NCI-H345 treated with DMSO at 0.1 percent for 48 hours (cell line): ENCODE measurements around the gene DNAH2.

Experiments
- DNase-seq: peaks from one replicate; lab custom pipeline; 2025; ENCODE audit not compliant: unreplicated experiment; lab: John Stamatoyannopoulos, UW

DNAH2 gene

DNA sequence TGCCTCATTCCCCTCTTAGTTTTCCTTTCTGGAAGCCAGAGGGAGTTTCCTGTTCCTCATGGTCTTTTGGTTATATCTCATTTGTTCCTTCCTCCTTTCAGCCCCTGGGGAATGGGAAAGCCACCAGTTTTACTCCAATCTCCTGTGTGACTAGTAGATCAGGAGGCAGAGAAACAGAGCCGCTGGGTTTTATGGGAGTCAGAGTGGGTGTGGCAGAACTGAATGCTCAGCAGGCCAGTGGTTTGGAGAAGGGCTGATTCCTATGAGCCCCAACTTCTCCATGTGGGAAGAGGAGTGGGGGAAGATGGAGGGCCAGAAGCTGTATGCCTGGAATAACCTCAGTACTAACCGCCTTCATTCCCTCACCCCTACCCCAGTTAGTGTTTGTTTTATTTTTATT is 4.1 kb downstream of the DNAH2 start:
- no peak for DNase-seq

DNA sequence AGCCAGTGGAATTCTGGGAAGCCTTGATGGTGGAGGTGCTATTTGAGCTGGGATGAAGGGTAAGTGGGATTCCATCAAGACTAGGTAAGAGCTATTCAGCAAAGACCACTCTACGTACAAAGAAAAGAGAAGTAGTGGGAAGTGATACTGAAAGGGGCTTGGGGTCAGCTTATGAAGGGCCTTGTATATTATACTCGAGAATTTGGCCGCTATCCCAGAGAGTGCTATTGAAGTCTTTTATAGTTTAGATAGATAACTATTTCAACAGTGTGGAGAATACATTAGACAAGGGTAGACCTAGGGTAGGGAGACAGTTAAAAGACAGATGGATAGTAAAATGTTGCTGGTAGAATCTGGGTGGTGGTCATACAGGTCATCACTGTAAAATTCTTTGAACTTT is 10.3 kb downstream of the DNAH2 start:
- DNase-seq: no peak

DNA sequence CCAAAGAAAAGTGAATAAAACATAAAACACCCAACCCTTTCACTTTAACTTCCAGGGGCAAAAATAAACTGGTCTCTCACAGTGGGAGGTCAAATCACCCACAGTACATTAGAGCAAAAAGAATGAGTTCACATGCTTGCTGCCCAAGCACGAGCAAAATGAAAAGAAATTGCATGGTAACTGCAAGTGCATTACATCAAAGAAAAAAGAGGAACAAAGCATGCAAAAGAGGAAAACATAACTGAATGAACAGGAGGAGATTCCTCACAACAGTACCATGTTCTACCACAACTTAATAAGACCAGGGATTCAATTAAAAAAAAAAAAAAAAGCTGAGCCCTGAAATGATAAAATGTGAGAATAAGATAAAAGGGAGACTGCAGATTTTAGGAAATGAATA is 12.3 kb downstream of the DNAH2 start:
- no peak for DNase-seq

DNA sequence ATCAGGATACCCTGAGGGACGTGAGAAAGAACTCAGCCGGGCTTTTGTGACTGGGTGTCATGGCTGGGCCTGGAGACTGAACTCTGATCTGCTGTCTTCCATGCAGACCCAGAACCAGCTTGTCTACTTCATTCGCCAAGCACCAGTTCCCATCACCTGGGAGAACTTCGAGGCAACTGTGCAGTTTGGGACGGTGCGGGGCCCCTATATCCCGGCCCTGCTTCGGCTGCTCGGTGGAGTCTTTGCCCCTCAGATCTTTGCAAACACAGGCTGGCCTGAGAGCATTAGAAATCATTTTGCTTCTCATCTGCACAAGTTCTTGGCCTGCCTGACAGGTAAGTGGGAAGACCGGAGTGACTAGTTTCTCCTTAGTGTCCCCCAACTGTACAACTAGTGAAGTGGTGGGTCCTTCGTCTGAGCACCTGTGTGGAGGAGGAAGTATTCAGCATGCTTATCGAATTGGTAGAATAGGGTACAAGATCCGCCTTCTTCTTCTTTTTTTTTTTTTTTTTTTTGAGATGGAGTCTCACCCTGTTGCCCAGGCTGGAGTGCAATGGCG is 15.5 kb downstream of the DNAH2 start:
- DNase-seq: no peak

DNA sequence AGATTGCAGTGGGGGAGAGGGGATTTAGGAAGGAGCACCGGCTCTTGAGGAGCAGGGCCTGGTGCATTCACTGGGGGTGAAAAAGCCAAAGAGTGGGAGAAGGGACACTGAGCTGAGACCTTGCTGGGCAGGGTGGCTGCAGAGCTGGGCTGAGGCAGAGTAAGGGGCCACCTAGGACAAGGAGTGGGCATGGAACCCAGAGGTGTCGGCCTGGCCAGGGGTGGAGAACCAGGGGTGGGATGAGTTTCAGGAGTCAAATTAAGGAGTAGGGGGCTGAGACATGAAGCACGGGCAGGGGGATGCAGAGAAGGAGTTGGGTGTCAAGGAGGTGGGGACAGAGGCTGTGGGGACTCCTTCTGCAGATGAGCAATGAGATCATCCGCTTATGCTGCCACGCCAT is 20.1 kb downstream of the DNAH2 start:
- no peak for DNase-seq

DNA sequence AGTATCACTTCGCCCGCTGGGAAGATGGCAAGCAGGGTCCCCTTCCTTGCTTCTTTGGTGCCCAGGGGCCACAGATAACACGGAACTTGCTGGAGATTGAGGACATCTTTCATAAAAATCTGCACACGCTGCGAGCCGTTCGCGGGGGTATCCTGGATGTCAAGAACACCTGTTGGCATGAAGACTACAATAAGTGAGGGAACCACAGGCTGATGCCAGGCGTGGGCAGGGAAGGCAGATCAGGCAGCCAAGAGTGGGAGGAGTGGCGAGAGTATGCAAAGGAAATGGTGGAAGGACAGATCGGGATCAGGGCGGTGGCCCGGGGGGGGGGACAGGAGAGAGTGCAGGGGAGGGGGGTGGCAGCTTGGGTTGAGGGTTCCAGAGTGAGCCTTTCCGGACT is 22.2 kb downstream of the DNAH2 start:
- no peak for DNase-seq

DNA sequence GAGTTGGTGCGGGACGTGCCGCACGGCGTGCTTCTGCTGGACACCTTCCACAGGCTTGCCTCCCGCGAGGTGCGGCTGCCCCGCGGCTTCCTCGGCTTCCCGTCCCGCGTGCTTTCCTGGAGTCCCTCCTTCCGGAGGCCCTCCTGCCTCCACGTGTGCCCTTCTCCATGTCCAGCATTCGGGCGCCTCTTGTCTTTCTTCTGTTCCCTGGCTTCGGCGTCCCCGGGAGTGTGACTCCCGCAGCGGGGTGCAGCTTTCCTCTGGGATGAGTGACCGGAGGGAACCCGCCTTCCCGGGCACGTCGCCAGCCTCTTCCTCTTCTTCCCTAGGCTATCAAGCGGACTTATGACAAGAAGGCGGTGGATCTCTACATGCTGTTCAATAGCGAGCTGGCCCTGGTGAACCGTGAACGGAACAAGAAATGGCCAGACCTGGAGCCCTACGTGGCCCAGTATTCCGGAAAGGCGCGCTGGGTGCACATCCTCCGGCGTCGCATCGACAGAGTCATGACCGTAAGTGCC is 23.0 kb downstream of the DNAH2 start:
- peak; percentile 17 for DNase-seq

DNA sequence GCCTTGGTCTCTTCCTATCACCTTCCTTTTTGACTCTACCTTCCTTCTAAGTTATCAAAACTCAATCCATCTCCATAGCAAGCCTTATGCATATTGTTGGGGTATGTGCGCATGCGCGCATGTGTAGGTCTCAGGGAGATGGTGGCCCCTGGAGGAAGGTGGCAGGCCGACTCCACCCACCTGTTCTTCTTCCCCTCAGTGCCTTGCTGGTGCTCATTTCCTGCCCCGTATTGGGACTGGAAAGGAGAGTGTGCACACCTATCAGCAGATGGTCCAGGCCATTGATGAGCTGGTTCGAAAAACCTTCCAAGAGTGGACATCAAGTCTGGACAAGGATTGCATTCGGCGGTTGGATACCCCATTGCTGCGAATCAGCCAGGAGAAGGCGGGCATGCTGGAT is 25.2 kb downstream of the DNAH2 start:
- no peak for DNase-seq

DNA sequence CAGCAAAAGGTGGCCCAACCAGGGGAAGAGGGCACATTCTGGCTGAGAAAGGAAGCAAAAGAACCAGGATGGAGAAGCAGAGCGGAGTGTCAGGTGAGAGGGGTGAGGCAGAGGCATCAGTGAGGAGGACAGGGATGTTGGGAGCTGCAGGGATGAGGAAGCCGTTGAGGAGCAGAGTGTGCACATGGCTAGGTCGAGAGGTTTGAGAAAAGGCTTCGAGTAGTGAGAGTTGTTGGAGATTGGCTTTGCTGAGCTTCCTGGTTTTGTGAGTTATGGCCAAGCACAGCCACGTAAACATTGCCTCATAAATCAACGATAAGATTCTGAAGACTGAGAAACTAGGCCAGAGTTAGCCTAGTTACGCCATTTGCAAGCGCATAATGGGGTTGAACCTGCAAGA is 26.9 kb downstream of the DNAH2 start:
- DNase-seq: no peak

DNA sequence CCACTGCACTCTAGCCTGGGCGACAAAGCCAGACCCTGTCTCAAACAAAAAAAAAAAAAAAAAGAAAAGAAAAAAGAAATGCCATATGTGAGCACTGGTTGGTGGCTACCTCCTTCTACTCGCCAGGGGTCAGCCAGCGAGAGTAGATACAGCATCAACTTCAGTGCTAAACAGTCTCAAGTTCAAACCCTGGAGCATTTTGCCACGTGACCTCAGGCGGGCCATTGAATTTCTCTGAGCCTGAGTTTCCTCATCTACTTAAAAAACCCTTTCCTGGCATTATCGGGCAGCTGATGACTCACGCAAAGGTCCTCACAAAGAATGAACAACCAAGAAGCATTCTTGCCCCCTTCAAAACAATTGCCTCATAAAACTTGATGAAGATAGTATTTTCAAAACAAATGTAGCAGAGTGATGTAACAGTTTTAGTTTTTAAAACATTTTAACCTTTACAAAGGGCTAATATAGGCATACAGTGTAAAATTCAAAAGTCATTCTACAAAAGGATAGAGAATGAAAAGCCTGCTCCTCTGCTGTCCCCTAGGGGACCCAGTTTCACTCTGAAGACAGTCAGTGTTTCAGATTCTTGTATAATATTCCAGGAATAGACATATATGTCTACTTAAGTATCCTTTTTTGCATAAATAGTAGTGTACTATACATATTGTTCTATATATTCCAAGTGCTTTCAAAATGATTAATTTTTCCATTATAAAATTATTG is 28.4 kb downstream of the DNAH2 start:
- no peak for DNase-seq

DNA sequence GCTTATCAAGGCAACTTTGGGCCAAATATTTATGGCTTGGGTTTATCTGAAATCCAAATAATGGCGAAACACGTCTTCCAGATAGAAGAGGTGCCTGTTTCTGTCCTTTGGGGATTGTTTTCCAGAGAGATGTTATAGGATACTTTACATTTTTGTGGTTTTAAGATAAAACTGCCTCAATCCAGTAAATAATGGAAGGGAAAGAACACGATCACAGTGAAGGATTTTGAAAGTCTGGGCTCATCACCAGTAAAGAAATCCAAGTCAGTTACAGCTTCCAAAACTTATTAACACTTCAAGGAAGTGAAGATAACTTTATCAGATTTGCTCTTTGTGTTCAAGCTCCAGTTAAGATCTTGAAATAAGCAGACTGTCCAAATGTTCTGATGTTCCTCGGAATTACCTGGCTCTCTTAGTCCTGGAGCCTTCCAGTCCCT is 30.1 kb downstream of the DNAH2 start:
- no peak for DNase-seq

DNA sequence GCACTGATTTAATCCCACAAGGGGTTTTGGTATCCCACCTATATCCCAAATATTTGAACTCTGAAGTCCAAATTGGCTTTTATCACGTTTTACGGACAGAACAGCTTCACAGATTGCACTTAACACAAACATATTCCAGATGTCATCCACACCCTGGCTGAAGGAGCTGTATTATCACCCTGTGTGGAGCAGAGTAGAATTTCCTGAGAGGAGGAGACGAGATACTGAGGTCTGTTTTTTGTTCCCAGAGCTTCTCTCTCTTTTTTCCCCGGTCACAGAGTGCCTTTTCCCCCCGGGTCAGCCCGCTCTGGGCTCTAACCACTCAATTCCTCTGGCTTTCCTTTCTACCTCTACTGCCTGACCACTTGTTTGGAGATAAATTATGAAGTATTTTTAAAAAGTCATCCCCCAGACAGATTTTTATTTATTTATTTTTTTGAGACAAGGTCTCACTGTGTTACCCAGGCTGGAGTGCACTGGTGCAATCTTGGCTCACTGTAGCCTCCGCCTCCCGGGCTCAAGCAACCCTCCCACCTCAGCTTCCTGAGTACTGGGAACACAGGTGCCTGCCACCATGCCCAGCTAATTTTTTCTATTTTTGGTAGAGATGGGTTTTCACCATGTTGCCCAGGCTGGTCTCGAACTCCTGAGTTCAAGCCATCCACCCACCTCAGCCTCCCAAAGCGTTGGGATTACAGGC is 30.7 kb downstream of the DNAH2 start:
- no peak for DNase-seq

DNA sequence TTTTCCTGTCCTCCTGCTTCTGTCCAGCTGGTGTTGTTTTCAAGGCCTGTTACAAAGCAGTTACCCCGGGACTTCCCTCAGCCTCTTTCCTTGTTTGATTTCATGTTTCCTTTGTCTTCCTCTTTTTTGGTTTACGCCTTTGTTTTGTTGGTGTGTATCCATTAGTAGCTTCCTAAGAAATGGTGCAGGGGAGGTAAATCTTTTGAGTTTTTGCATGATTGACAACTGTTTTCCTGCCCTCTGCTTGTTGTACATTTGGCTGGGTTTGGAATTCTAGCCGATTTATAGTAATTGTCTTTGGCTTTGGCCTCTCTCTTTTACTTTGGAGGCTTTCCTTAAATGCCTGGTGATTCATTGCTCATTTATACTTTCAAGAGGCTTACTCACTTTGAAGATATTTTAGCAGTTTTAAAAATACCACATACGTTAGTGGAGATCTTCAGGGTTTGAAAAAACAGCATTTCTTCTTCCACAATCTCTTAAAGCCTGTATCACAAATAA is 32.8 kb downstream of the DNAH2 start:
- no peak for DNase-seq

DNA sequence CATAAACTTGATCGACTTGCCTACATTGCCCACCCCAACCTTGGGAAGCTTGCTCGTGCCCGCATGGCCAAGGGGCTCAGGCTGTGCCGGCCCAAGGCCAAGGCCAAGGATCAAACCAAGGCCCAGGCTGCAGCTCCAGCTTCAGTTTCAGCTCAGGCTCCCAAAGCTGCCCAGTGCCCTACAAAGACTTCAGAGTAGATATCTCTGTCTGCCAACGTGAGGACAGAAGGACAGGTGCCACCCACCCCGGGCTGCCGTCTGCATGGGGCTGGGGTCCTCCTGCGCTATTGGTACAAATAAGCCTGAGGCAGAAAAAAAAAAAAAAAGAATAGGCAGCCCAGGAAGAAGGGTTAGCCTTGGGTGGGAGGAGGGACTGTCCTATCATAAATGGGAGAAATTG is 37.1 kb downstream of the DNAH2 start:
- no peak for DNase-seq

DNA sequence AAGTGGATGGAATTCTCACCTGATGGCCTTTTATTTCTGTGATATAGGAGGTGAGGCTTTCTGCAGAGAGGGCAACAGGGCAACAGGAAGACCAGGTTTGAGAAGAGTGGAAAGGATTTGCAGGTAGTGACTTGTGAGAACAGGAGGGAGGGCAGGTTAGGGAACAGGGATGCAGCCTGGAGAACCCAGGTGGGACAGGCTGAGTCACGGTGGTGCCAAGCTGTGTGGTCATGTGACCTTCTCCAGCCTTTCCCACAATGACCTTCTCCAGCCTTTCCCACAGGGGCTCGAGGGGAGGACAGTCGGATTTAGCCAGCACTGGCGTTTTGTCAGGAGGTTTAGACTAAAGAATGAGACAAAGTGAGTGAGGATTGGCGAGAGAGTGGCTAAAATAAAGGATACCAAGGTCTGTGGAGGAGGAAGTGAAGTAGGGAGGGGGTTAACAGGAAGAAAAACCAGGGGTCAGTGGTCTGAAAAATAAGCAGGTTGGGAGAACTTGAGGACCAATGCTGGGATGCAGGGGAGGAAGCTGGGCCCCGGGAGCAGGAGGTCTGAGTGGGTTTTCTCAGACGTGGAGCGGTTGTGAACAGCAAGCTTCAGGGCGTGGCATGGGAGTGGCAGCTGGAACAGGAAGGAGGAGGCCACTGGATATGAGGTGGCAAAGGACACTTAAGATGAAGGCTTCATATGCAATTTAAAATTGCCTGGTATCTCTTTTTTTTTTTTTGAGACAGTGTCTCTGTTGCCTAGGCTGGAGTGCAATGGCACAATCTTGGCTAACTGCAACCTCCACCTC is 37.7 kb downstream of the DNAH2 start:
- DNase-seq: no peak

DNA sequence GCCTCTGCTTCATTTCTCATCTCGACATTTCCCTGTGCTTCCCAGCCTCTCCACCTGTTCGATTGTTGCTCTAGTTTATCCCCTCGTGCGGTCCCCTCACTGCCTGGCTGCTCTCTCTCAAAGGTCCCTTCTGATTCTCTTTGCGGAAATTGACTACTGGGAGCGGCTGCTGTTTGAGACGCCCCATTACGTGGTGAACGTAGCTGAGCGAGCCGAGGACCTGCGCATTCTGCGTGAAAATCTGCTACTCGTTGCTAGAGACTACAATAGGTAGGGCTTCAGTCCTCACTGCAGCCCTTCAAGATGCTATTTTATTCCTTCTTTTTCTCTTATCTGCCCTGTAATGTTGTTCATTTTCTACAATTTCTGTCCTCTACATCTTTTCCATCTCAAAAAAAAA is 39.4 kb downstream of the DNAH2 start:
- no peak for DNase-seq

DNA sequence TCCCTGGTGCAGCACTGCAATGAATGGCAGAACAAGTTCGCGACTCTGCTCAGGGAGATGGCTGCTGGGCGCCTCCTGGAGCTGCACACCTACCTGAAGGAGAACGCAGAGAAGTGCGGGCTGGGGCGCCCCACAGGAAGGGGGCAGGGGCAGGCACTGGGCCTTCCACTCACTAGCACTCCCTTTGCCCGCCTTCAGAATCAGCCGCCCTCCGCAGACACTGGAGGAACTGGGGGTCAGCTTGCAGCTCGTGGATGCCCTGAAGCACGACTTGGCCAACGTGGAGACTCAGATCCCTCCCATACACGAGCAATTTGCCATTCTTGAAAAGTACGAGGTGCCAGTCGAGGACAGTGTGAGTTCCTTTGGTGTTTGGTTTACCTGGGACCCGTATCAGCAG is 46.4 kb downstream of the DNAH2 start:
- DNase-seq: no peak

DNA sequence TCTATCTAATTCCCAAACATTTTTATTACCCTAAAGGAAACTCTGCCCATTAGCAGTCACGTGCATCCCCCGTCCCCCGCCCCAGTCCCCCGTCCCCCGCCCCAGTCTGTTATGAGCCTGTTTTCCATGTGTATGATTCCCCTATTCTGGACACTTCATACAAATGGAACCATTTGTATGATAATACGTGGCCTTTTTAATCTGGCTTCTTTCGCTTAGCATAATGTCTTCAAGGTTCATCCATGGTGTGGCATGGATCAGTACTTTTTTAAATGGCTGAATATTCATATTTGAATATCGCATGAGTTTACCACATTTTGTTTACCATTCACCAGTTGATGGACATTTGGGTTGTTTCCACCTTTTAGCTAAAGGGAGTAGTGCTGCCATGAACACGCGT is 49.5 kb downstream of the DNAH2 start:
- DNase-seq: no peak

DNA sequence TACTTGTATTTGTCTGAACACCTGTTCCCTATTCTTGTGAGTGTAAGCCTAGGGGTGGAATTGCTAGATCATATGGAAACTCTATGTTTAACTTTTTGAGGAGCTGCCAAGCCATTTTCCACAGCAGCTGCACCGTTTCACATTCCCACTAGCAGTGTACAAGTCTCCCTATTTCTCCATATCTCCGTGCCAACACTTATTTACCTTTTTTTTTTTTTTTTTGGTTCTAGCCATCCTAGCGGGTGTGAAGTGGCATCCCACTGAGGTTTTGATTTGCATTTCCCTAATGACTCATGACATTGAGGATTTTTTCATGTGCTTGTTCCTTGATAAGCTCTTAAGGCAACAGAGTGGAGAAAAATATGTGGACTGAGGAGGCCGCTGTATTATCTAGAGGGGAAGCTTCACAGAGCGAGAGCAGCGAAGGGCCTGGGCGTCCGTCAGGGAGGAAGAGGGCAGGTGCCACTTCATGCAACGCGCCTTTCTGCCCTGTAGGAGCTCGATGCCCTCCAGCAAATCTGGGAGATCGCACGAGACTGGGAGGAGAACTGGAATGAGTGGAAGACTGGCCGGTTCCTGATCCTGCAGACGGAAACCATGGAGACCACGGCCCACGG is 50.0 kb downstream of the DNAH2 start:
- peak; percentile 43 for DNase-seq

DNA sequence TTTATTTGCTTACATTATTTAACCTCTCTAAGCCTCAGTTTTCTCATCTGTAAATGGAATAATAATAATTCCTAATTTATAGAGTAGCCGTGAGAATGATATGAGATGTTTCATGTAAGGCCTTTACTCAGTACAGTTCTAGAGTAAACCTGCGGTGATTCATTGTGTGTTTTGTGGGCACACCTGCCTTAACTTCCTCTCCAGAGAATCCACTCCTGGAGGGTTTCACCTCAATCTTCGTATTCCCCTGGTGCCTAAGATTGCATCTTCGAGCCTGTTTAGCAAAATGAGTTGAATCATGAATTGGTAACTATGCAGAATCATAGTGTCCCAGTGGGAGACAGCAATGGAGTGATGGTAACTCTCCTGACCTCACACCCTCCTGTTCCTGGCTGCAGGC is 52.3 kb downstream of the DNAH2 start:
- DNase-seq: no peak

DNA sequence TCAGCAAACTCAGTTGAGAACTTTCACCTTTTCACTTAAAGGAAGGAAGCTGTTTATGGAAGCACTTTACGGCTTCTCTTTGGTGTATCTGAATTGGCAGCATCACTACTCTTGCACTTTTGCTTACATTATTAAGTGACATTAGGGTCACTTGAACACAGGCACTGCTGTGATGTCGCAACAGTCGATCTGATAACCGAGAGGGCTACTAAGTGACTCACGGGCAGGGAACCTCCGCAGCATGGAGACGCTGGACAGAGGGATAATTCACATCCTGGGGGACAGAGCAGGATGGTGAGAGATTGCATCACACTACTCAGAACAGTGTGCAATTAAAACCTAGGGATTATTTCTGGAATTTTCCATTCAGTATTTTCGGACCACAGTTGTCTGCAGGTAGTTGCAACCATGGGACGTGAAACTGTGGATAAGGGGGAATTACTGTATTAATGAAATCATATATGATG is 56.5 kb downstream of the DNAH2 start:
- DNase-seq: no peak
